K562 (cell line): ENCODE measurements around the gene ZNF467. TPM values are rescaled to one million over a fixed set of nuclear protein-coding genes. Genes with fewer than 3 reads are reported as not detected.

Experiments
- ATAC-seq: fragments of 200-7000 bp; cut with Tn5 transposase; 3 replicates; pipeline ENCODE4 v1.9.1; 2020; ENCODE audit warnings: moderate library complexity
- BruUV-seq: library from RNA; stranded (reverse); fragments of 400-500 nt; replicated peaks from 2 replicates; lab custom pipeline; 2021; lab: Mats Ljungman, UMichigan
- CTCF ChIA-PET: fragments of 300-600 bp; formaldehyde crosslinking; extraction: SDS; loops from one replicate; lab custom pipeline; 2021; ENCODE audit warnings: low intra/inter-chr PET ratio; lab: Yijun Ruan, JAX
- POLR2A ChIA-PET: fragments of 300-600, 350-650 bp; sonication (Branson Sonifier 250); formaldehyde crosslinking; extraction: SDS; loops from one replicate; lab custom pipeline; 2021; ENCODE audit warnings: antibody characterized with exemption, inconsistent platforms; lab: Yijun Ruan, JAX
- DNase-seq, 4 experiments: peaks; one replicate each; pipeline versions ENCODE4 v3.0.0 to v3.0.0-alpha.2; 2011 to 2018; ENCODE audit warnings: low spot score in 3 of 4, mixed read lengths in 3 of 4; ENCODE audit errors: extremely low read depth in 1 of 4
- FAIRE-seq: peaks from 2 replicates; lab custom pipeline; 2011; peaks lifted over from hg19 to GRCh38; lab: Jason Lieb, UNC
- H2AFZ ChIP-seq: 2 replicates; pipeline ENCODE4 v1.6.0; 2011; ENCODE audit warnings: low read depth, low read length, control low read depth, inconsistent platforms
- H3K27ac ChIP-seq: fragments of 200-600 bp; 3 replicates; pipeline ENCODE4 v1.8.0; 2011; ENCODE audit warnings: low read depth, mild to moderate bottlenecking, control low read depth, inconsistent platforms, low read length, moderate library complexity, mixed read lengths; ENCODE audit errors: extremely low read depth
- H3K27me3 ChIP-seq, 2 experiments: fragments of 300-600 bp in 1 of 2; 2 replicates in 1 of 2; 3 replicates in 1 of 2; pipeline versions ENCODE4 v1.6.0 to v1.8.0; 2011; ENCODE audit warnings: inconsistent platforms in 2 of 2, low read length in 2 of 2, mild to moderate bottlenecking in 1 of 2, mixed read lengths in 1 of 2, moderate library complexity in 1 of 2; ENCODE audit not compliant: control insufficient read depth in 2 of 2, insufficient read depth in 2 of 2
- H3K36me3 ChIP-seq: fragments of 300-600 bp; 3 replicates; pipeline ENCODE4 v1.8.0; 2011; ENCODE audit warnings: mild to moderate bottlenecking, low read length, inconsistent platforms; ENCODE audit not compliant: control insufficient read depth, insufficient read depth
- H3K4me1 ChIP-seq, 2 experiments: fragments of 200-600 bp in 1 of 2; replicated peaks in 1 of 2; 2 replicates in 1 of 2; 3 replicates in 1 of 2; pipeline versions ENCODE4 v1.5.1 to v1.8.0; 2011; ENCODE audit warnings: inconsistent platforms in 2 of 2, low read length in 2 of 2, mild to moderate bottlenecking in 1 of 2, mixed read lengths in 1 of 2, moderate library complexity in 1 of 2; ENCODE audit not compliant: control insufficient read depth in 2 of 2, insufficient read depth in 2 of 2
- H3K4me2 ChIP-seq: 2 replicates; pipeline ENCODE4 v1.6.1; 2011; ENCODE audit warnings: low read length, control low read depth, inconsistent platforms, mixed read lengths; ENCODE audit not compliant: insufficient read depth
- H3K4me3 ChIP-seq: fragments of 200-600 bp; sonication (generic), shearing (Covaris generic); 2 replicates; pipeline ENCODE4 v1.5.1; 2016; ENCODE audit warnings: control low read depth, inconsistent platforms
- H3K79me2 ChIP-seq: fragments of 200-600 bp; 3 replicates; pipeline ENCODE4 v1.8.0; 2011; ENCODE audit warnings: low read length, inconsistent platforms; ENCODE audit not compliant: control insufficient read depth, insufficient read depth
- H3K9ac ChIP-seq, 2 experiments: 2 replicates each; pipeline versions ENCODE4 v1.6.0 to v1.6.1; 2011; ENCODE audit warnings: low read depth in 2 of 2, low read length in 2 of 2, control low read depth in 1 of 2, inconsistent platforms in 1 of 2, mild to moderate bottlenecking in 1 of 2, mixed read lengths in 1 of 2; ENCODE audit not compliant: insufficient read depth in 1 of 2
- H3K9me1 ChIP-seq: one replicate; pipeline ENCODE4 v1.6.0; 2011; ENCODE audit warnings: inconsistent platforms, mild to moderate bottlenecking, low read length, moderate library complexity; ENCODE audit not compliant: control insufficient read depth, insufficient read depth
- H3K9me3 ChIP-seq: replicated peaks from 2 replicates; pipeline ENCODE4 v1.5.1; 2011; ENCODE audit warnings: low read depth, low read length, inconsistent platforms; ENCODE audit not compliant: control insufficient read depth, insufficient read depth
- H4K20me1 ChIP-seq: replicated peaks from 2 replicates; pipeline ENCODE4 v1.6.1; 2011; ENCODE audit warnings: low read length, inconsistent platforms, mixed read lengths; ENCODE audit not compliant: control insufficient read depth, insufficient read depth
- AFF1 ChIP-seq, 2 experiments: fragments of 450-650 bp; IDR thresholded peaks; 2 replicates each; pipeline ENCODE4 v1.6.1; 2018; ENCODE audit warnings: mild to moderate bottlenecking in 2 of 2, low read depth in 1 of 2; ENCODE audit not compliant: partially characterized antibody in 2 of 2
- MCM3 ChIP-seq: fragments of 450-650 bp; IDR thresholded peaks from 2 replicates; pipeline ENCODE4 v1.6.1; 2016
- RBM22 ChIP-seq: fragments of 200-400 bp; formaldehyde crosslinking; IDR thresholded peaks from 2 replicates; pipeline ENCODE4 v1.6.1; 2018; ENCODE audit warnings: low read length, low read depth; ENCODE audit not compliant: poor library complexity, severe bottlenecking
- REST ChIP-seq, 2 experiments: fragments of 450-650 bp; formaldehyde crosslinking in 1 of 2; IDR thresholded peaks; 2 replicates each; pipeline versions ENCODE4 v1.4.0 to v1.6.1; 2014 to 2020; ENCODE audit warnings: mild to moderate bottlenecking in 2 of 2, borderline replicate concordance in 1 of 2, low read depth in 1 of 2
- ZNF431 ChIP-seq: sonication (generic); formaldehyde crosslinking; IDR thresholded peaks from 2 replicates; pipeline ENCODE4 v1.8.0; 2022; ENCODE audit warnings: mild to moderate bottlenecking, missing genetic modification reagents
- ZNF445 ChIP-seq: fragments of 250-450 bp; sonication (Bioruptor Pico); IDR thresholded peaks from 2 replicates; pipeline ENCODE4 v1.4.0; 2020; ENCODE audit warnings: low read depth, mild to moderate bottlenecking, moderate library complexity
- WGBS: fragments of 100-300 bp; shearing (Covaris generic); methylation state at CpG from one replicate; pipeline ENCODE4 v1.1.6; 2016; ENCODE audit warnings: low coverage, mixed read lengths; ENCODE audit not compliant: insufficient coverage; ENCODE audit errors: missing lambda C conversion rate; 5-methylcytosine and 5-hydroxymethylcytosine counted together
- in situ Hi-C: fragments of 300-500 bp; cut with MboI; formaldehyde crosslinking; loops from 4 replicates; pipeline ENCODE4 v1.15.0; 2018; ENCODE audit warnings: inconsistent platforms, mixed read lengths
- intact Hi-C: fragments of 100-400 bp; cut with micrococcal nuclease; formaldehyde crosslinking; loops from 2 replicates; pipeline ENCODE4 v1.14.2; 2022
- polyA plus RNA-seq, 8 experiments: library from polyadenylated mRNA; depleted of rRNA in 4 of 8; stranded (reverse) in 5 of 8; unstranded in 3 of 8; fragments of >200 nt; fragmentation: Nextera tagmentation in 2 of 8; fragmentation: Illumina TruSeq in 1 of 8; extraction: Ambion mirVana in 2 of 8; extraction: Trizol in 1 of 8; gene quantifications; 2 replicates each; pipeline versions ENCODE4 v1.2.1 to v1.2.3, GENCODE V29; 2011 to 2014; ENCODE audit warnings: inconsistent platforms in 1 of 8, missing spikeins in 1 of 8
- total RNA-seq, 7 experiments: library from RNA; depleted of rRNA in 6 of 7; stranded (reverse); fragments of >200 nt in 6 of 7; fragmentation: Illumina TruSeq in 2 of 7; extraction: Trizol in 2 of 7; gene quantifications; 2 replicates each; pipeline versions ENCODE4 v1.2.1 to v1.2.3, GENCODE V29; 2011 to 2021; ENCODE audit warnings: low replicate concordance in 1 of 7

The ZNF467 gene
- total and polyA plus RNA-seq, 9 of the 15 experiments (the other 6 are each of a cell fraction or from before 2014, with no cell fraction given), result 0.32 to 14.2 (median 1.7) TPM

DNA sequence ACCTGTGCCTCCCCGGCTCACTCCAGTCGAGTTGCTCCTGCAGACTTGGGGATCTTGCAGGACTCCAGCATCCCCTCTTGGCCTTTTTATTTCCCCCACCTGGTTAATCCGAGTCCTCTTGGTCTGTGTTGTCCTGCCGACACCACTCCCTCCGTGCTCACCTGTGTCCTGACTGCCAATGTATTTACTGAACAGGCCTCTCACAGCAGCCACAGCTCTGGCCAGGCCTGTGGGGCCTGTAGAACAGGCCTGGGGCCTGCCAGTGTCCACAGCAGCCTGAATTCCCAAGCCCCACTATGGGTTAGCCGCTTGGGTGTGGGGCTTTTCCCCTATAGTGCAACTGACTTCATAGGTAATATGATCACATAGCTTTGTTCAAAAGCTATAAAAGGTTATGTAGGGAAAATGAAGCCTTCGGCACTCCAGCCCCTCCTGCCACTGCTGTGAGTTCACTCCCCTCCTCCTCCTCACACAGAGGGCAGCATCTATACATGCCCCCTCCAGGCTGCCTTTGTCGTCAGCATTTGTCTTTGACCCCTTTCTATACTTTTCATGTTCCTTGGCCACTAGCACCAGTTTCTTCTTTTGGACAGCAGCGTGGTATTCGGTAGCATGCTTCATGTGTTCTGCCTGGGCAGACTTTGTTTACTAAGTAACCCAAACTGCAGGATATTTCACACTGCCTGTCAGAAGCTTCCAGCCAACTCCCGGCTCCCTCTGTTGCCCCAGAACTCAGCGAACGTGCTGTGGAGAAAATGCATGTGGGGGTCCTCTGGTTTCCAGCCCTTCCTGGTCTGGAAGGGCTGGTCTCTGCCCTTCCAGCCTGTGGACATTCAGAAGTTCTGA, 46.1 kb downstream of the ZNF467 start:
- in situ Hi-C loops, result no loop called here
- no peak overlapping the region for H3K27ac ChIP-seq
- CTCF ChIA-PET, result no interaction called here
- H3K27me3 ChIP-seq, result no peaks in the 10 kb centered on the region
- peaks cover 91% of the 10 kb centered on the region; the same call in 2 of the 3 replicates for H3K36me3 ChIP-seq
- no peaks in the 10 kb centered on the region for H3K79me2 ChIP-seq
- FAIRE-seq, result no peak
- DNase-seq, result no peak
- H4K20me1 ChIP-seq, result no peaks in the 10 kb centered on the region
- H3K4me1 ChIP-seq, result peaks cover 2 to 16% of the 10 kb centered on the region in 2 experiments; a peak in 4 of 5 replicates
- POLR2A ChIA-PET, result interaction anchor here (0.9 kb wide), 1 partner anchor 10 kb away, joined by 3 read pairs; no protein-coding TSS in a partner anchor
- WGBS, result 75% methylated on average over 13 of the region's 13 CpGs
- no peak overlapping the region for H2AFZ ChIP-seq
- intact Hi-C loops, result no loop called here
- H3K9ac ChIP-seq, result no peak overlapping the region
- H3K9me1 ChIP-seq, result peaks cover 3% of the 10 kb centered on the region
- BruUV-seq, result no TSS peak
- H3K4me2 ChIP-seq, result no peak overlapping the region
- H3K4me3 ChIP-seq, result no peak overlapping the region
- ATAC-seq, result no peak
- no peaks in the 10 kb centered on the region for H3K9me3 ChIP-seq
- TF ChIP-seq ZNF431 (CRISPR knock-in tag), result no peak
- TF ChIP-seq AFF1 (IDR thresholded peaks at IDR 0.05; ENCODE audit: low read depth in 1 of 2, partially characterized antibody in 2 of 2), result no peak
- TF ChIP-seq REST (IDR thresholded peaks at IDR 0.05; ENCODE audit: borderline replicate concordance), result no peak
- no peak for TF ChIP-seq REST (CRISPR knock-in tag; IDR thresholded peaks at IDR 0.05; ENCODE audit: low read depth)
- TF ChIP-seq RBM22, result no peak
- no peak for TF ChIP-seq ZNF445
- no peak for TF ChIP-seq MCM3
